Activated CD8-positive, alpha-beta T cell treated with anti-CD3 and anti-CD28 coated beads, Interleukin-2, amount 10 ng/mL, durations not matched to agents 7 days and 5 days (primary cell): ENCODE data around the gene GPA33. TPM values are rescaled to one million over a fixed set of nuclear protein-coding genes. Genes with fewer than 3 reads are reported as not detected.

Experiments
- ATAC-seq: fragments of 150-1000 bp; cut with Tn5 transposase; one replicate; pipeline ENCODE4 v1.10.0; 2021; ENCODE audit warnings: moderate library complexity
- CTCF ChIA-PET: fragments of 350-600 bp; sonication (Branson Sonifier 250); formaldehyde crosslinking; loops from one replicate; lab custom pipeline; 2021; ENCODE audit warnings: antibody characterized with exemption; lab: Charles Lee
- POLR2A ChIA-PET: fragments of 350-600 bp; sonication (Branson Sonifier 250); formaldehyde crosslinking; loops from one replicate; lab custom pipeline; 2021; ENCODE audit warnings: antibody characterized with exemption; lab: Charles Lee
- DNase-seq: peaks from one replicate; pipeline ENCODE4 v3.0.0-alpha.2; 2020
- H3K27ac Mint-ChIP-seq: one replicate; pipeline ENCODE4 v1.8.0; 2021; ENCODE audit warnings: mild to moderate bottlenecking, mixed read lengths
- H3K27me3 Mint-ChIP-seq: one replicate; pipeline ENCODE4 v1.8.0; 2021; ENCODE audit warnings: low read depth, mixed read lengths
- H3K36me3 Mint-ChIP-seq: one replicate; pipeline ENCODE4 v1.8.0; 2021; ENCODE audit warnings: low read depth, mixed read lengths
- H3K4me1 Mint-ChIP-seq: one replicate; pipeline ENCODE4 v1.8.0; 2021; ENCODE audit warnings: low read depth, mixed read lengths
- H3K4me3 Mint-ChIP-seq: one replicate; pipeline ENCODE4 v1.8.0; 2021; ENCODE audit warnings: mild to moderate bottlenecking, mixed read lengths
- H3K9me3 Mint-ChIP-seq: one replicate; pipeline ENCODE4 v1.8.0; 2022; ENCODE audit warnings: mixed read lengths; ENCODE audit not compliant: insufficient read depth
- total RNA-seq, 2 experiments: library from RNA; stranded (reverse); gene quantifications; one replicate each; pipeline ENCODE4 v1.2.3, GENCODE V29; 2021

Gene GPA33
- total RNA-seq, 2 experiments from 2014 or later: 0.16 to 0.24 TPM

DNA sequence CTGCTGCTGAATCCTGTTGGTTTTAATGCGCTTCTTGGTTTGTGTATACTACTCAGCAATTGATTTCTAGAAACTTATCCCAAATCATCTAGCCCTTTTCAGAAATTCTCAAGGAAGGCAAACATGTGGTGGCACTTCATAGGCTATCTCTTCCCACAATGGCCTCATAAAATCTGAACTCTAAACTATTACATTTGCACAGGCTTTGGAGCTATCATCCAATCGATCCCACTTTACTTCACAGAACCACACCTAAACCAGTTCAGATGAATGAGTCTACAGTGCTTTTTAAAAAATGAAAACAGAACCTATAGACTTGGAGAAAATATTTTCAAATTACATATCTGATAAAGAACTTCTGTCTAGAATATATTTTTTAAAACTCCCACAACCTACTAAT, 10.6 kb upstream of the GPA33 start:
- ATAC-seq (no peak), DNase-seq (no peak)
- H3K9me3 Mint-ChIP-seq: no peaks in the 10 kb centered on the region
- peaks cover 25% of the 10 kb centered on the region for H3K4me1 Mint-ChIP-seq
- H3K27me3 Mint-ChIP-seq: peaks cover 8% of the 10 kb centered on the region
- no peaks in the 10 kb centered on the region for H3K36me3 Mint-ChIP-seq
- ChIA-PET POLR2A (interaction anchor here (1.0 kb wide), 1 partner anchor 10 kb away, joined by 3 read pairs; no protein-coding TSS in a partner anchor), CTCF (interaction anchor here (1.1 to 1.2 kb wide), 2 partner anchors 20 to 24 kb away, joined by 3 read pairs; no protein-coding TSS in a partner anchor)
- H3K4me3 Mint-ChIP-seq: no peak overlapping the region
- no peak overlapping the region for H3K27ac Mint-ChIP-seq

DNA sequence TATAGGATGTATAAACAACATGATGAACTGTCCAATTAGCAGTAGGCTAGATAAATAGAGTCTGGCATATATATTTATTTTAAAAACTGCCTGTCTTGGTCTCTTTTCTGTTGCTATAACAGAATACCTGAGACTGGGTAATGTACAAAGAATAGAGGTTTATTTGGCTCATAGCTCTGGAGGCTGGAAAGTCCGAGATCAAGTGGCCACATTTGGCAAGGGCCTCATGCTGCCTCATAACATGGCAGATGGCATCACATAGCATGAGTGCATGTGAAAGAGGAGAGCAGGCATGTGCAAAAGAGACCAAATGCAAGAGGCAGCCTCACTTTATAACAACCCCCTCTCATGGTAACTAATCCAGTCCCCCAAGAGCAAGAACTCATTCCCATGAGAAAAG, 9.7 kb upstream of the GPA33 start:
- no peaks in the 10 kb centered on the region for H3K9me3 Mint-ChIP-seq
- no peaks in the 10 kb centered on the region for H3K36me3 Mint-ChIP-seq
- ChIA-PET POLR2A (interaction anchor here (1.0 kb wide), 1 partner anchor 9 kb away, joined by 3 read pairs; no protein-coding TSS in a partner anchor), CTCF (no interaction called here)
- no peak overlapping the region for H3K27ac Mint-ChIP-seq
- no peak overlapping the region for H3K4me3 Mint-ChIP-seq
- H3K4me1 Mint-ChIP-seq: peaks cover 19% of the 10 kb centered on the region
- ATAC-seq (no peak), DNase-seq (no peak)
- H3K27me3 Mint-ChIP-seq: peaks cover 4% of the 10 kb centered on the region

GRCh38 chr1:167095368-167095767, 5.2 kb upstream of the GPA33 start:
- Mint-ChIP-seq H3K36me3 (peaks cover 3% of the 10 kb centered on the region), H3K27me3 (peaks cover 4% of the 10 kb centered on the region), H3K27ac (no peak overlapping the region), H3K9me3 (no peaks in the 10 kb centered on the region), H3K4me3 (no peak overlapping the region), H3K4me1 (peaks cover 10% of the 10 kb centered on the region)
- no peak for ATAC-seq
- POLR2A ChIA-PET: no interaction called here
- no peak for DNase-seq
- CTCF ChIA-PET: no interaction called here

GRCh38 chr1:167094690-167095089, 4.5 kb upstream of the GPA33 start:
- DNase-seq (no peak), ATAC-seq (no peak)
- Mint-ChIP-seq H3K9me3 (no peaks in the 10 kb centered on the region), H3K36me3 (peaks cover 4% of the 10 kb centered on the region), H3K27ac (no peak overlapping the region), H3K27me3 (peaks cover 4% of the 10 kb centered on the region), H3K4me3 (no peak overlapping the region), H3K4me1 (peaks cover 14% of the 10 kb centered on the region)
- POLR2A ChIA-PET: no interaction called here
- CTCF ChIA-PET: no interaction called here

DNA sequence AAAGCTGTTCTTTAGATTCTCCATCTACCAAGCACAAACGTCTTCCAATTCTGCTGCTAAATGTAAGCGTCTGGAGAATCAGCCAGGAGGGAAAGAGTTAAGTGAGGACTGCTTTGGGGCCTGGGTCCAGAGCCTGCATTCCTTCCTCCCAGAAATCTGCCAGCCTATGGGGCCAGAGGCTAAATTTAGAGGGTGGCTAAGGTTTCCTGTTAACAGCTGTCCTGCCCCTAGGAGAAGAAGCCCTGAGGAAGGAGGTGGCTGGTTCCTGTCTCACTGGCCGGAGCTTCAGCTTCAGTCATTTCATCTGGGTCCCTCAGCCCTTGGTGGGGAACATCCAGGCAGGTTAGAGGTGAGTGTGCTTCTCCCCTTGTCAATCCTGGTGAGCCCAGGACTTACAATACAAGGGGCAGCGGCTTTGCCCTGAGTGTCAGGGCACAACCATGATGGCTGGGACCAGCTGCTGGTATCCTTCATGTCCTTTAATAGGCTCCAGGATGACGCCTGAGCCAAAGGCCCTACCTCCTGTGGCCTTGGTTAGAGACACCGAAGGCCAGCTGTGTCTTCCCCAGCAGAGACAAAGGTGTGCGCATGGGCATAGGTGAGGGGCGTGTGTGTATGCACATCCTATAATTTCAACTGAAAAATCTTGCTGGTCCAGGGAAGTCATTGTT, 3.8 kb upstream of the GPA33 start, which contains the start of gene STYXL2:
Gene STYXL2 (plus strand): TSS at position 230 of the 671 bp plus-strand sequence. CDS start 775 bp downstream, outside the sequence.
- Mint-ChIP-seq H3K4me3 (no peak within 1 kb of the TSS), H3K4me1 (peaks cover 14% of the 10 kb centered on the region), H3K36me3 (peaks cover 4% of the 10 kb centered on the region), H3K9me3 (no peaks in the 10 kb centered on the region), H3K27me3 (peaks cover 2% of the 10 kb centered on the region), H3K27ac (no peak within 1 kb of the TSS)
- DNase-seq (no peak), ATAC-seq (no peak)
- ChIA-PET CTCF (interaction anchor here (0.9 to 1.7 kb wide), 2 partner anchors 9 to 15 kb away, joined by 3 to 5 read pairs; no protein-coding TSS in a partner anchor), POLR2A (interaction anchor here (2.4 kb wide), 1 partner anchor 126 kb away, joined by 6 read pairs; the partner anchor contains the start of gene POU2F1)

DNA sequence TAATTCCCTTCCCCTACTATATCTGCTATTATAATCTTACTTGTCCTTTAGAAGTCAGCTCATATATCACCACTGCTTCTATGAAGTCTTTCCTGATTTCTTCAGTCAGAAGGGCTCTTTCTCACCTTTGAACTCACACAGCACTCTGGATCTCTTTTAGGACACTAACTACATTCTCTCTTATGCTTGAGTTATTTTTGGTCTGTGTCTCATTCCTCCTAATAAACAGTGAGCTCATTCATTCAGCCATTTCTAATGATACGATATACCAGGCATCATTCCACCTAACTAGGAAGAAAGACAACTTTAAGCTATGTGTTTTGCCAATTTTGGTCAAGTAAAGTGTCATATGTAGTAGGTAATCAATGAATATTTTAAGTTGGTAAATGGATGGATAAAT, 2.5 kb upstream of the GPA33 start:
- DNase-seq: no peak
- Mint-ChIP-seq H3K4me3 (no peak overlapping the region), H3K9me3 (no peaks in the 10 kb centered on the region), H3K36me3 (peaks cover 4% of the 10 kb centered on the region), H3K27me3 (peaks cover 2% of the 10 kb centered on the region), H3K4me1 (peaks cover 14% of the 10 kb centered on the region), H3K27ac (no peak overlapping the region)
- POLR2A ChIA-PET: interaction anchor here (2.4 kb wide), 1 partner anchor 127 kb away, joined by 6 read pairs; the partner anchor contains the start of gene POU2F1
- ATAC-seq: no peak
- CTCF ChIA-PET: interaction anchor here (0.6 to 4.1 kb wide), 9 partner anchors 10 to 127 kb away, joined by 3 to 18 read pairs (median 4); no protein-coding TSS in a partner anchor

DNA sequence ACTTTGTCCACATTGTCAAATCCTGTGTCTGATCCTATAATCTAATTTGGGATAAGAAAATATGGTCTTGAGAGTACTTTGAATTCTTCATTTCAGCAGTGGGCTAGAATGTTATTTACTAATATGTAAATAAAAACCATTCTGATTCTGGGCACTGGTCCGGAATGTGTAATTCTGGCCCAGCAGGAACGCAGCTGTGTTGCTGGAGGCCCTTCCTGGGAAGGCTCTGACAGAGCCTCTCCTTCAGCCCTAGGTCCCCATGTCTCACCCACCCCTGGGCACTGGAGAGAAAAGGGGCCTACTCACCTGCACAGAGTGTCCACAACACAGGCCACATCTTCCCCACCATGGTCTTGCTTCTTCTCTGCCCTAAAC, 251 bp downstream of the GPA33 start:
- peaks cover 4% of the 10 kb centered on the region for H3K36me3 Mint-ChIP-seq
- H3K27ac Mint-ChIP-seq: peak overlapping the region; percentile 85
- ChIA-PET POLR2A (no interaction called here), CTCF (interaction anchor here (1.2 to 4.1 kb wide), 3 partner anchors 20 to 131 kb away, joined by 6 to 18 read pairs (median 8); partner anchors contain the start of gene POU2F1)
- ATAC-seq (no peak), DNase-seq (no peak)
- no peak overlapping the region for H3K4me3 Mint-ChIP-seq
- peaks cover 12% of the 10 kb centered on the region for H3K4me1 Mint-ChIP-seq
- no peaks in the 10 kb centered on the region for H3K9me3 Mint-ChIP-seq
- no peaks in the 10 kb centered on the region for H3K27me3 Mint-ChIP-seq

GRCh38 chr1:167088746-167089417, 1.3 kb downstream of the GPA33 start:
- H3K9me3 Mint-ChIP-seq: no peaks in the 10 kb centered on the region
- no peak overlapping the region for H3K4me3 Mint-ChIP-seq
- H3K27ac Mint-ChIP-seq: no peak overlapping the region
- DNase-seq: no peak
- H3K4me1 Mint-ChIP-seq: peaks cover 11% of the 10 kb centered on the region
- ATAC-seq: no peak
- ChIA-PET POLR2A (no interaction called here), CTCF (interaction anchor here (1.0 to 4.1 kb wide), 3 partner anchors 19 to 22 kb away, joined by 3 to 18 read pairs (median 8); no protein-coding TSS in a partner anchor)
- no peaks in the 10 kb centered on the region for H3K27me3 Mint-ChIP-seq
- H3K36me3 Mint-ChIP-seq: peaks cover 4% of the 10 kb centered on the region

DNA sequence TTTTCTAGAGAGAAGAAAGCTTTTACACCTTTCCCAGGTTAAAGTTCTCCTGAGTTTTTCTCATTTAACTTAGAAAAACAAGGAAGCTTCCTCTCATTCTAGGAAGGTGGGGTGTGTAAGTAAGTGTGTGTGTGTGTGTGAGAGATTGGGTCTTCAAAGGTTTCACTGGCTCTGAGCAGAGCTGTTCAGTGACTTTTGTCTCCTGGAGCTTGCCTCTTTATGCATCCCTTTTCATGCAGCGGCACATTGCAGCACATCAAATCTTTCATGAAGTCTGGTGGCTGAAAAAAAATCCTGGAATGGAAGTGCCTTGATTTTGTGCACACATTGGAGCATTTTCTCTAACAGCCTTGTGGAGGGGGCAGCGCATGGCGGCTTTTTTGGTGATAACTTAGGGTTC, 3.4 kb downstream of the GPA33 start:
- DNase-seq (no peak), ATAC-seq (no peak)
- ChIA-PET POLR2A (interaction anchor here (1.0 kb wide), 1 partner anchor 20 kb away, joined by 3 read pairs; no protein-coding TSS in a partner anchor), CTCF (interaction anchor here (0.9 to 1.8 kb wide), 3 partner anchors 28 to 176 kb away, joined by 3 to 4 read pairs (median 3); partner anchors contain the start of gene POU2F1)
- no peaks in the 10 kb centered on the region for H3K9me3 Mint-ChIP-seq
- H3K27ac Mint-ChIP-seq: no peak overlapping the region
- no peaks in the 10 kb centered on the region for H3K27me3 Mint-ChIP-seq
- H3K36me3 Mint-ChIP-seq: peaks cover 4% of the 10 kb centered on the region
- H3K4me1 Mint-ChIP-seq: peaks cover 11% of the 10 kb centered on the region
- no peak overlapping the region for H3K4me3 Mint-ChIP-seq

DNA sequence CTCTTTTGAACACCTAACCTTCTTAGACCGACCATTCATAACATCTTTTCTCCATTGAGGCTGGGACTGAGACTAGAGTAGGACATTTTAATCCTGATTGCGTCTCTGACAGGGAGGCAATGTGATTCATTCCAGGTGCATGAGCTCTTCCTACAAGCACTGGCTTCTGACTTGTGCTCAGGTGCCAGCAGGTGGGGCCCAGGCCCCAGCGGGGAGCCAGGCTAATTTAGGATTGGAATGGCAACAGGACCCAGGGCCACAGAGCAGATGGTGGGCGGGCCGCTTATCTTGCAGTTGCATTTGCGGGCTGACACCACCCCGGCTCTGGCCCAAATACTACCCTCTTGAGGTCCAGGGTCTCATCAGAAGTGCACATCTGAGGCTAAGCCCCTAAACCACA, 4.1 kb downstream of the GPA33 start:
- peaks cover 4% of the 10 kb centered on the region for H3K36me3 Mint-ChIP-seq
- peaks cover 3% of the 10 kb centered on the region for H3K27me3 Mint-ChIP-seq
- H3K27ac Mint-ChIP-seq: no peak overlapping the region
- no peaks in the 10 kb centered on the region for H3K9me3 Mint-ChIP-seq
- ChIA-PET CTCF (interaction anchor here (0.9 to 3.4 kb wide), 4 partner anchors 18 to 183 kb away, joined by 3 to 10 read pairs (median 4); partner anchors contain the start of gene POU2F1), POLR2A (no interaction called here)
- ATAC-seq: no peak
- DNase-seq: no peak
- H3K4me1 Mint-ChIP-seq: peaks cover 11% of the 10 kb centered on the region
- no peak overlapping the region for H3K4me3 Mint-ChIP-seq

DNA sequence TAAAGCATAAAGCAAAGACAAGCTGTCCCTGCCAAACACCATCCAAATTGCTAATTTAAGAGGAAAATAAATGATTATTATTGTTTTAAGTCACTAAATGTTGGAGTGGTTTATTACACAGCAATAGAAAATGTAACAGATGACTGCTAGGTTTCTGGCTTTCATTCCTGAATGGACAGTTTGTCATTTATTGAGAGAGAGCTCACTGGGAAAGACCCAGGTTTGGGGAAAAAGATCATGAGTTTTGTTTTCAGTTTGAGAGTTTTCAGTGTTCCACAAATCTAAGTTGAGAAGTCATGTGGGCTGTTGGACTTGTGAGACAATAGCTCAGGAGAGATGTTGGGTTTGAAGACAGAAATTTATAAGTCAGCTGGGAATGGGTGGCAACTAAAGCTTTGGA, 5.4 kb downstream of the GPA33 start:
- ChIA-PET POLR2A (no interaction called here), CTCF (interaction anchor here (1.3 to 3.4 kb wide), 4 partner anchors 20 to 175 kb away, joined by 3 to 10 read pairs (median 4); no protein-coding TSS in a partner anchor)
- no peaks in the 10 kb centered on the region for H3K9me3 Mint-ChIP-seq
- no peak overlapping the region for H3K27ac Mint-ChIP-seq
- H3K4me1 Mint-ChIP-seq: no peaks in the 10 kb centered on the region
- no peaks in the 10 kb centered on the region for H3K36me3 Mint-ChIP-seq
- no peak for ATAC-seq
- H3K4me3 Mint-ChIP-seq: no peak overlapping the region
- no peak for DNase-seq
- H3K27me3 Mint-ChIP-seq: peaks cover 10% of the 10 kb centered on the region
